Measurements from ENCODE around the gene MYO1F.
A peak's percentile ranks its signal among the peaks of the same experiment; 100 is the strongest.

The MYO1F gene

DNA sequence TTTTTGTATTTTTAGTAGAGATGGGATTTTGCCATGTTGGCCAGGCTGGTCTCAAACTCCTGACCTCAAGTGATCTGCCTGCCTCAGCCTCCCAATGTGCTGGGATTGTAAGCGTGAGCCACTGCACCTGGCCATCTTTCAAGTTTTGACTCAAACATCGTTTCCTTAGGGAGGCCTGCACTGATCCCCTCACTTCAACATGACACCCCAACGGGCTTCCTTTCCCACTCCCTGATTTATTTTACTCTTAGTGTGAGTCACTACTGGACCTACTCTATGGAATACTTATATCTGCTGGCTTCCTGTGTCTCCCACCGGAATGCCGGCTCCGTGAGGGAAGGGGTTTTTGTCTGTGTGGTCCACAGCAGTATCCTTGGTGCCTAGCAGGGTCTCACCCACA, 37.8 kb upstream of the MYO1F start:
- DNase-seq (ENCODE audit: low spot score), result no peak
- TF ChIP-seq CTCF (IDR thresholded peaks at IDR 0.05; ENCODE audit: extremely low read depth, missing control alignments), result no peak

- DNase-seq (ENCODE audit: low spot score), result no peak
- no peak for TF ChIP-seq CTCF (IDR thresholded peaks at IDR 0.05; ENCODE audit: extremely low read depth, missing control alignments)
These were observed 37.2 kb upstream of the MYO1F start for GRCh38 chr19:8614455-8614854.

DNA sequence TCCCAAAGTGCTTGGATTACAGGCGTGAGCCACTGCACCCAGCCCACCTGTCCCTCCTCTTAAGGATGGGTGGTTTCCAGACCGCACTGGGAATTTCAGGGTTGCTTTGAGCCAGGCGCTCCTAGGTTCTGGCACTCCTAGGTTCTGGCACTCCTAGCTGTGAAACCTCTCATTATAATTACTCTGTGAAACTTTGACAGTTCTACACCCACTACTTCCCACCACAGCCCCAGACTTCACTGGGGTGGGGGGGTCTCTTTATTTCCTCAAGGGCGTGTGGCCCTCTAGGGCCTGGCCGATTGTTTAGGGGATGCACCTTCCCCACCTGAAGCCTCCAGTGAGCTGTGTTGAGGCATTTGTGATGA, 35.5 kb upstream of the MYO1F start:
- DNase-seq (ENCODE audit: low spot score), result peak; percentile 47
- no peak for TF ChIP-seq CTCF (IDR thresholded peaks at IDR 0.05; ENCODE audit: extremely low read depth, missing control alignments)

GRCh38 chr19:8611877-8612806, 34.9 kb upstream of the MYO1F start:
- no peak for TF ChIP-seq CTCF (IDR thresholded peaks at IDR 0.05; ENCODE audit: extremely low read depth, missing control alignments)
- peak; percentile 48 for DNase-seq (ENCODE audit: low spot score)

- TF ChIP-seq CTCF (IDR thresholded peaks at IDR 0.05; ENCODE audit: extremely low read depth, missing control alignments), result no peak
- DNase-seq (ENCODE audit: low spot score), result no peak
These were observed 34.2 kb upstream of the MYO1F start for GRCh38 chr19:8611391-8611876.

DNA sequence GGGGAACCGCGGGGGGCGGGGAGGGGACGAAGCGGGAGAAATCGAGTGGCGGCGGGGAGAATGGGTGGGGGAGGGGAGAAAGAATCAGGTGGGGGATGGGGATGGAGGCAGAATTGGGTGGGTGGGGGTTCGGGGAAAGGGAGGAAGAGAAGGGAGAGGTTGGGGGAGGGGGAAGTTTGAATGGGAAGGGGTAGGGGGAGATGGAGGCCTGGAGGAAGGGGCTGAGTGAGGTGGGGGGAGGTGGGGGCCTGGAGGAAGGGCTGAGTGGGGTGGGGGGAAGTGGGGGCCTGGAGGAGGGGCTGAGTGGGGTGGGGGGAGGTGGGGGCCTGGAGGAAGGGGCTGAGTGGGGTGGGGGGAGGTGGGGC, 33.7 kb upstream of the MYO1F start:
- no peak for TF ChIP-seq CTCF (IDR thresholded peaks at IDR 0.05; ENCODE audit: extremely low read depth, missing control alignments)
- no peak for DNase-seq (ENCODE audit: low spot score)

GRCh38 chr19:8610041-8610935, 33.0 kb upstream of the MYO1F start, which contains the start of gene ADAMTS10:
Gene ADAMTS10, minus strand, starts transcription at chr19:8610715. Its CDS starts 5,005 bp downstream, at chr19:8605710.
- peak; percentile 55 for DNase-seq (ENCODE audit: low spot score)

More at GRCh38 chr19:8610041-8610935, 33.0 kb upstream of the MYO1F start, which contains the start of gene ADAMTS10:
- no peak for TF ChIP-seq CTCF (IDR thresholded peaks at IDR 0.05; ENCODE audit: extremely low read depth, missing control alignments)

All from GM20000 (cell line).